ENCODE data around the gene STX16. TPM values are rescaled to one million over a fixed set of nuclear protein-coding genes. Genes with fewer than 3 reads are reported as not detected.

The STX16 gene
- total RNA-seq, 1 donor from 2014 or later = 57.0 TPM

GRCh38 chr20:58700823-58701222 lies 49.7 kb downstream of the STX16 start:
- no peaks in the 10 kb centered on the region for H3K27me3 ChIP-seq
- H3K4me3 ChIP-seq = no peak overlapping the region
- DNase-seq (peak; percentile 48), ATAC-seq (no peak)
- no peaks in the 10 kb centered on the region for H3K9me3 ChIP-seq
- no peak overlapping the region for H3K27ac ChIP-seq
- TF ChIP-seq CTCF (IDR thresholded peaks at IDR 0.05) = no peak
- peaks cover 71% of the 10 kb centered on the region for H3K36me3 ChIP-seq
- intact Hi-C loops (cut with DNase I) = no loop called here
- H3K4me1 ChIP-seq = no peaks in the 10 kb centered on the region

- intact Hi-C loops (cut with DNase I) = no loop called here
- H3K9me3 ChIP-seq = no peaks in the 10 kb centered on the region
- TF ChIP-seq CTCF (IDR thresholded peaks at IDR 0.05) = no peak
- no peaks in the 10 kb centered on the region for H3K27me3 ChIP-seq
- H3K36me3 ChIP-seq = peaks cover 68% of the 10 kb centered on the region
- no peak overlapping the region for H3K4me3 ChIP-seq
- H3K4me1 ChIP-seq = no peaks in the 10 kb centered on the region
- ATAC-seq (no peak), DNase-seq (peak; percentile 48)
- H3K27ac ChIP-seq = no peak overlapping the region
These were observed 50.5 kb downstream of the STX16 start for GRCh38 chr20:58701431-58702160.

- Histone ChIP-seq H3K36me3 (peaks cover 63% of the 10 kb centered on the region), H3K9me3 (no peaks in the 10 kb centered on the region), H3K4me3 (no peak overlapping the region), H3K27me3 (no peaks in the 10 kb centered on the region), H3K4me1 (no peaks in the 10 kb centered on the region), H3K27ac (no peak overlapping the region)
- intact Hi-C loops (cut with DNase I) = no loop called here
- ATAC-seq (no peak), DNase-seq (no peak)
- TF ChIP-seq CTCF (IDR thresholded peaks at IDR 0.05) = no peak
These were observed 51.1 kb downstream of the STX16 start for GRCh38 chr20:58702161-58702510.

- Histone ChIP-seq H3K4me1 (no peaks in the 10 kb centered on the region), H3K27me3 (no peaks in the 10 kb centered on the region), H3K27ac (no peak overlapping the region), H3K9me3 (no peaks in the 10 kb centered on the region), H3K4me3 (no peak overlapping the region), H3K36me3 (peaks cover 54% of the 10 kb centered on the region)
- intact Hi-C loops (cut with DNase I) = no loop called here
- DNase-seq (no peak), ATAC-seq (no peak)
- peak; percentile 30 for TF ChIP-seq CTCF (IDR thresholded peaks at IDR 0.05)
These were observed 52.0 kb downstream of the STX16 start for GRCh38 chr20:58702859-58703648.

GRCh38 chr20:58703765-58704371 lies 52.8 kb downstream of the STX16 start:
- H3K27me3 ChIP-seq = no peaks in the 10 kb centered on the region
- H3K9me3 ChIP-seq = no peaks in the 10 kb centered on the region
- no peaks in the 10 kb centered on the region for H3K4me1 ChIP-seq
- H3K36me3 ChIP-seq = peaks cover 52% of the 10 kb centered on the region
- no peak for TF ChIP-seq CTCF (IDR thresholded peaks at IDR 0.05)
- no peak for ATAC-seq
- no peak overlapping the region for H3K4me3 ChIP-seq
- no peak overlapping the region for H3K27ac ChIP-seq
- DNase-seq = no peak
- intact Hi-C loops (cut with DNase I) = no loop called here

All from upper lobe of right lung (tissue), 1 donor.